T follicular helper cell (primary cell): ENCODE measurements around the gene ENTPD8.
"Not testable (repeated sequence)": the region's sequence is repeated elsewhere in the genome, so short reads cannot be mapped to it uniquely, and the experiment has no call there.

Source experiments
- DNase-seq: peaks from one replicate; pipeline ENCODE4 v3.0.0-alpha.2; 2020; ENCODE audit warnings: low read depth

The ENTPD8 gene

DNA sequence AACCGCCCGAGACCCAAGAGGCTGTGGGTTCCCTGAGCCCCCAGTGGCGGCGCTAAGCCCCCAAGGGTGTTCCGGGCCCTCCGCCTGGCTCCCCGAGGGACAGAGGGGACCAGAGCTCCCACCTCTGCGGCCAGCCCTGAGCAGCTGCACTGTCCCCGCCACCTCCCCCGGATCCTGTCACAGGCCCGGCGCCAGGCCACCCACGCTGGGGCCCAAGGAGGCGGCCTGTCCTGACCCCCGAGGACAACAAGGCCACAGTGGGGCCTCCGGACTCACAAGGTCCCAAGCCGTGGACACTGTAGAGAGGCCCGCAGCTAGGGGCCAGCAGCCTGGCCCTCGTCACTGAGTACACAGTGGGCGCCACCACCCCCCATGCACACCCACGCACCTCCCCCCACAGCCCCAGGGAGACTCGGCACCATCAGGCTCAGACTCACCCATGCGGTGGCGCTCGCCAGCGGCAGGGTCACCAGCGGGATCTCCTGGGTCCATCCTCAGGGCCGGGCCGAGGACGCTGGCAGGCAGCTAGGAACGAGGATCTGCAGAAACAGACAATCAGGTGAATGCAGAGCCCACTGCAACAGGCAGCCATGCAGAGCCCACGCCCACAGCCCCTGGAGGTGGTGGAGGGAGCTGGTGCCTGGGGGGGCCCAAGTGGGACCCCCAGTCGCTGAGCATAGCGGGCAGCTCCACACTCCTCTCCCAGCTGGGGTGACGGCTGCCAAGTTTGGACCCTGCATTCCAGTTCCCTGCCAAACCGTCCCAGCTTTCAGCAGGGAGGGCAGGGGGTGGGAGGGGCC, 46.1 kb downstream of the ENTPD8 start:
- no peak for DNase-seq

DNA sequence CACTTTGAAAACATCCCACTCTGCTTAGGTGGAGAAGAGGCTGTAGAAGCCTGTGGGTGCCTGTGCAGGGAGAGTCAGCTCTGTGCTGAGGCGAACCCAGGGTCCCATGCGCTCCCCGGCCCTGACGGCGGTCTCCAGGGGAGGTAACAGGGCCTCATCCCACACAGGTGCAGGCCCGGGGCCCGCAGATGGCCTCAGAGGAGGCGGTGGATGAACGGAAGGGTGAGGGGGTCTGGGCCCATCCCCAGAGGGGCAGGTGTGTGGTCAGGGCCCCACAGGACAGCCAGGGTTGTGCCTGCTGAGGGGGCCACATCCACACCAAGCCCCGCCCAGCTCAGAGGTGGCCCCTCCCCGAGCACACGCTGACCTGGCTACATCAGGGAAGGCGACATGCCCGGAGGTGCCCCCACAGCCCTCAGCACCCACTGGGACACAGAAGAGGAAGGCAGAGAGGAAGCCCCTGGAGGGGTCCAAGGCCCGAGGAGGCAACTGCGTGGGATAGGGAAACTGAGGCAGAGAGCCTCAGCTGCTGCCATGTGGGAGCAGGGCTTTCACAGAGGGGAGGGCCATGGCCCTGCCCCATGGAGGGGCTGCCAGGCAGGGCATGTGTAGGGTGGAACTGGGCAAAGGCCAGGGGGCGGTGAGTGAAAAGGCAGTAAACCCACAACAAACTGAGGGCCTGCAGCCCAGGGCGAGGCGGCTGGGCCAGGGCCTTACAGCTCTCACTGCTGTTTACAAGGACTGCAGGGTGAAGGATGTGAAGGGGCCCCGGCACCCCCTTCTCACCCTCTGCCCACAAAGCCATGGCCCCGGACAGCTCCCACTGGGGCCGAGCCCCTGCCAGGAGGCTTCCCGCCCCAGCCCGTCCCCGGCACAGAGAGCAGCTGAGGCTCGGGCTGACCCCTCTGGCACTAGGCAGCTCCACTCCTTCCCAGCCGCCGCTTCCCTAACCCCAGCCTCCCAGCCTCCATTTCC, 47.7 kb downstream of the ENTPD8 start:
- DNase-seq, result no peak

DNA sequence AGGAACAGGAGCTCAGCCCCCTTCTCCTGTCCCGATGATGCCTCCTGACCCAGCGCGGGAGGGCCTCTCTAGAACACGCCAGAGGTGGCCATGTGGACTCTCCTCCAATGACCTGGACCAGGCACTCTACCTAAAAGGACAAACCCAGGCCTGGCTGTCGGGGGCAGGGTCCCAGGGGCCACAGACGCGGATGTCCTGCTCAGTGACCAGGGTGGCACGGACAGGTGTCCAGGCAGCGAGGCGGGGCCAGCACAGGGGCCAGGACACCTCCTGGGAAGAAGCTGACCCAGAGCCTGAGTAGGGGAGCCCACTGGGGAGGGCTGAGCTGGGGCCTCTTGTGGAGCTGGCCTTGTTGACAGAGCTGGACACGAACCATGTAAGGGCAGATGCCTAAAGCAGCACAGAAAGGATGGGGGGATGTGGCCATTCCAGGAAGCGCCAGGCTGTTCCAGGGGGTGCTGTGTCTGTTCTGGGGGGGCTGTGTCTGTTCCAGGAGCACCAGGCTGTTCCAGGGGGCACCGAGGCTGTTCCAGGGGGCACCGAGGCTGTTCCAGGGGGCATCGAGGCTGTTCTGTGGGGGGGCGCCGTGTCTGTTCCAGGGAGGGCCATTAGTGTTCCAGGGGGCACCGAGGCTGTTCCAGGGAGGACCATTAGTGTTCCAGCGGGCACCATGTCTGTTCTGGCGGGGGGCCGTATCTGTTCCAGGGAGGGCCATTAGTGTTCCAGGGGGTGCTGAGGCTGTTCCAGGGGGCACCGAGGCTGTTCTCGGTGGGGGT, 48.7 kb downstream of the ENTPD8 start:
- DNase-seq, result no peak

DNA sequence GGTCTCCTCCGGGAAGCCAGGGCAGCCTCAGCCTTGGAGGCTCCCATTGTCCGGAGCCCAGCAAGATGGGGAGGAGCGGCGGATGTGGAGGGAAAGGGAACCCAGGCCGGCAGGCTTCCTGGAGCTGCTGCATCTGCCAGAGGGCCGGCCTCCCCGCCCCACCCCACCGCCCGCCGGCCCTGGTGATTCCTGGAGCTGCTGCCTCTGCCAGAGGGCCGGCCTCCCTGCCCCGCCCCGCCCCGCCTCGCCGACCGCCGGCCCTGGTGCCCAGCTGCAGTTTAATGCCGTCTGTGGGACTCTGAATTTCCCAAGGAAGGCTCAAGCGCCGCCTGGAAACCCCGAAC, 49.8 kb downstream of the ENTPD8 start:
- DNase-seq, result no peak

DNA sequence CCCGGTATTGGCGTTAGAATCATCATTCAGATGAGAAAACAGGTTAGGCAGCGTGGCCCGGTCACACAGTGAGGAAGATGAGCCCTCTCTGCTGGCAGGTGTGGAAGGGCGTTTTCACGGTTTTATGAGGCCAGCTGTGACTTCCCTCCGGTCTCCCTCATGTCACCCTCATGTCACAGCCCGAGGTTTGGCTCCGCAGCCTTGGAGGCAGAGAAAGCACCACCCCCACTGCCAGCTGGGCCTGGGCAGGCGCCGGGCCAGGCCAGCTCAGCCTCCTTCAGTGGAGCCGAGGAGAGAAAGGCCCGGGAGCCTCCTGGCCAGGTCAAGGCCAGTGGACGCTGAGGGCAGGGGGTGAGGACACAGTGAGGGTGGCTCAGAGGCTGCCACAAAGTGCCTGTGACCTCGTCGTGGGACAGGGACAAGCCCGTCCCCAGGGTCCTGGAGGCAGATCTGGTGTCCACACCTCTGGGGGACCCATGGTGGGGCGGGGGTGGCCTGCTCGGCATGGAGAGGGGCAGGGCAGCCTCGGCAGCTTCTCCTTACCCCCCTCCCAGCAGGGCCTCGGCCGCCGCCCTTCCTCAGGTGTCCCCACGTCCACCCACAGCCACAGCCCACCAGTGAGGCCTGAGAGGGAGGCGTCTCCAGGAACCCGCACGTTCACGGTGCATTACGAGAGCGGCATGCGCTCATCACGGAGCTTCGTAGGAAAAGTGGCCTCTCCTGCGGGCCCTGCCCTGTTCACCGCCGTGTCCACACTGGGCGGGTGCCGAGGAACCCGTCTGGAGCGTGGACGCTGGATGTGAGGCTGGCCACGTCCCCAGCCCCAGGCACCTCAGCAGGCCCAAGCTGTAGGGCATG, 50.4 kb downstream of the ENTPD8 start:
- no peak for DNase-seq

DNA sequence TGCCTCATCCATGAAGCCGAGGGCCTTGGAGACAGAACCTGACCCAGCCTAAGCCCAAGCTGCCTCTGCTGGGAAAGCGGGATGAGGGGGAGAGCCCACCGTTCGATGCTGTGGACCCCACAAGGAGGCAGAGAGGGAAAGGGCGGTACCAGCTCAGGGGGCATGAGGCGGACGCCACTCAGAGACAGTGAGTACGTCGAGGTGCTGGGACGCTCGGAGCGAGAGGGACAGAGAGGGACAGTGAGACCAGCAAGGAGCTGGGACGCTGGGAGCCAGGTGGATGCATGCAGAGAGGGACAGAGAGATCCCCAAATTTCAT, 51.8 kb downstream of the ENTPD8 start:
- no peak for DNase-seq

DNA sequence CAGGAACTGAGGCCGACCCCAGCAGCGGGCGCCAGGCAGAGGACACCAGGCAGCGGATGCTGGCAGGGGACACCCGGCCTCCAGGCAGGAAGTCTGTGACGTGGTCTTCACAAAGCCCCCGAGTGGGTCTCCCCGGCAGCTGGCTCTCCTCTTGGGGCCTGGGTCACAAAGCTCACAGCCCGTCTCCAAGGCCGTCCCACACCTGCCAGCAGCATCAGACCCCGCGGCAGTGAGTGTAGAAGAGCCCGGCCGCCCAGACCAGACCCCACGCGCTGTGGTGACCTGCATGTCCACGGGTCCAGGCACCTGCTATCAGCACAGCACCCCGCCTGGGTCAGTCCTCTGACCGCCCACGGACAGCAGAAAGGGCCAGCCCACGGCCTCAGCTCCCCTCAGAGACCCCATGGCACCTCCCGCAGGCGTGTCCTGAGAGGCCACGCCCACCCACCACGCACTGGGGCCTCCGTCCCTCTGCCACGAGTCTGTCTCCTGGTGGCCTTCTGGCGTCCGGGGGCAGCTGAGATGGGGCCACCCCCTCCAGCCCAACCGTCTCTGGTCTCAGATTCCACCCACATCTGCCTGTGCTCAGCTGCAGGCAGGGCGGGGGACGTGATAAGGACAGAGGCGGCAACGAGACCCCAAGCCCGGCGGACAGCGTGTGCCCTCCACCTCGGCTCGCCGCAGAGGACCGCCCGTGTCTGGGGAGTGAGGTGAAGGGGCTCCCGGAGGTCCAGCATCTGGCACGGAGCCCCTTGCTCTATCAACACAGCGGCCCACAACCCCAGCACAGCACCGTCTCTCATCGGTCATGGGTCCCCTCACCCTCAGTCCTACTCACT, 52.3 kb downstream of the ENTPD8 start:
- no peak for DNase-seq

DNA sequence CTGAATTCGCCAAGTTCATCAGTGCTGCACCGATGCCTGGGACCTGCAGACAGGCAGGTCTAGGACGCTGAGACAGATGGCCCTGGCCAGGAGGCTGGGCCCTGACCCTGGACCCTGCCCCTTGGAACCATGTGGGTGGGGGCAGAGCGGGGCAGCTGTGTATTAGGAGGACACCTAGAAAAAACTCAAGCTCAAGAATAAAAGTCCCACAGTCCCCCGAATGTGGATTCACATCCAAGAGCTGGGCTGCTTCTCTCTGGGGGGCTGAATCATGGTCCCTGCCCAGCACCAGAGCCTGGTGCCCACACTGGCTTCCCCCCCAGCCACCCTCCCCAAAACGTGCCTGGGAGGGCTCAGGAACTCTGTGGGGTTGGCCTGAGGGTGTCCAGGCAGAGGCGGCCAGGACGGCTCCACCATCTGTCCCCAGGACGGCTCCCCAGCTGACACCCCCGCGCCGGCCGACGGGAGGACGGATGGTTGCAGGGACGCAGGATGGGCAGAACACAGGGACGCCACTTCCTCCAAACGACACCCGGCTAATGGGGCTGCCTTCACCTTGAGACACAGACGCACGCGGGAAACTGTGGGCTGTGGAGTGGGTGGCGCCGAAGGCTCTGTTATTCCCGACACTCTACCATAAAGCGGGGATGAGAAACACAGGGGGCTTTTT, 53.1 kb downstream of the ENTPD8 start:
- no peak for DNase-seq

DNA sequence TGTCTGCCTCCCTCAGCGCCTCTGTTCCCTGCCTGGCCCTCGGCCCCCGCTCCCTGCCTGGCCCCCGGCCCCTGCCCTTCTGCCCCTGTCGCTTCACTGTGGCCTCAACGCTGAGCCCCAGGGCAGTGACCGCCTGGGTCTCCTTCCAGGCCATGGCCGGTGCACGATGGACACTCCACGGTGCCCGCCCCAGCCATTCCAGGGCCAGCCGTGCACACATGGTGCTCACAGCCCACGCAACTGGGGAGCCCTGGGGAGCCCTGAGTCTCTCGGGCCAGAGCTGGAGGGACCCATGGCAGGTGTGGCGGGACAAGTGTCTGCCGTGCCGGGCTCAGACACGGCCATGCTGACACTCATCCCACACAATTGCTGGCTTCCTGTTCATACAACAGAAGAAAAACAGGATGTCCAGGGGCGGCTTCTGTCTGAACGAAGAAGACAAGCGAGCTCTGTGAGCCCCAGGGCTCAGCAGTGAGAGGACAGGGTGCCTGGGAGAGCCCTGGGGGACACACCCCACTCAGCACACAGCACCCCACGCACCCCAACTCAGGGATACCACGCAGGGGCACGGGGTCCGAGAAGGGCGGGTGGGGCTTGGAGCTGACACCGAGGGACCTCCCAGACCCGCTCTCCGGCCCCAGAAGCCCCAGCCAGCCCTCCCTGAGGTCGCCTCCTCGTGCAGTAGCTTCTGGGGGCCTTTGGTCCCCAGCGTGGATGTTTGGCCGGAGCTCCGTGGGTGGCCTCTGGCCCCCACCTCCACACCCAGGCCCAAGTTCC, 53.9 kb downstream of the ENTPD8 start:
- DNase-seq, result peak; percentile 10

DNA sequence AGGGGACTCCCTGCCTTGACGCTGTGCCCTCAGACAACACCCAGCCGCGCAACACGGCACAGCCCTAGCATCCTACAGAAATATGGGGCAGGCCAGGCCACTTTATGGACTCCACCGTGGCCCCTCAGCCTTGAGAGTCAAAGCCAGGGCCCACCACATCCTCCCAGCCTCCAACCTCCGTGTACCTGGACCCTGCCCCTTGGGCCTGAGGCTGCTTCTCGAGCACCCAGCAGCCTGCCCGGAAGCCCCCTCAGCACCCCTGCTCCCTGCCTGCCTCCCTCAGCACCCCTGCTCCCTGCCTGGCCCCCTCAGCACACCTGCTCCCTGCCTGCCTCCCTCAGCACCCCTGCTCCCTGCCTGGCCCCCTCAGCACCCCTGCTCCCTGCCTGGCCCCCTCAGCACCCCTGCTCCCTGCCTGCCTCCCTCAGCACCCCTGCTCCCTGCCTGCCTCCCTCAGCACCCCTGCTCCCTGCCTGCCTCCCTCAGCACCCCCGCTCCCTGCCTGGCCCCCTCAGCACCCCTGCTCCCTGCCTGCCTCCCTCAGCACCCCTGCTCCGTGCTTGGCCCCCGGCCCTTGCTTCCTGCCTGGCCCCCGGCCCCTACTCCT, 54.5 kb downstream of the ENTPD8 start:
- not testable (repeated sequence) for DNase-seq

DNA sequence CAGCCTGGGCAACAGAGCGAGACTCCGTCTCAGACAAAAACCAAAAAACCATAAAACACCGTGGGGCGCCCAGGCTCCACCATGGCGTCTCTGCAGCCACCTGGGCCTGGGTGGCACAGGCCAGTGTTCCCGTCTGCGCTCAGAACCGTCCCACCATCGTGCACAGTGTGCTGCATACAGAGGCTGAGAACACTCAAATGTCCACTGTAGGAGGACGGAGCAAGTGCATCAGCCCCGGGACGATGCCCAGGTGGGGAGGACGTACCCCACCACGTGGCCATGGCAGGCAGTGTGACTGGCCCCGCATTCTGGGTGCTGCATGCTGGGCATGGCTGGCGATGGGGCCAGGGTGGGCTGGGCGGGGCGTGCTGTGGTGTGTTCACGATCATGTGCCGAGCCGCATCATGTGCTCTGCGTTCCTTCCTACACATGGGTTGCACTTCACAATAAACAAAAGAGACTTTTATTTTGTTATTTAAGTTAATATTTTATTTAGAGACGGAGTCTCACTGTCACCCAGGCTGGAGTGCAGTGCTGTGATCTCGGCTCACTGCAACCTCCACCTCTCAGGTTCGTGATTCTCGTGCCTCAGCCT, 56.0 kb downstream of the ENTPD8 start:
- DNase-seq, result no peak
